Spleen (tissue), 7 donors: ENCODE measurements around the gene GAD1.

Source experiments
- POLR2A ChIP-seq, 3 donors: fragments of 450-650 bp; IDR thresholded peaks; one replicate each; pipeline ENCODE4 v1.5.1; 2017; ENCODE audit warnings: antibody characterized with exemption in 3 of 3, mild to moderate bottlenecking in 1 of 3
- POLR2AphosphoS5 ChIP-seq, 3 donors: sonication (generic); formaldehyde crosslinking; IDR thresholded peaks; one replicate each; pipeline ENCODE4 v1.5.1; 2017; ENCODE audit warnings: antibody characterized with exemption in 3 of 3
- TF ChIP-seq, protein P1 (sequence below), 11 experiments: fragments of 200-600 bp in 7 of 11; fragments of 450-650 bp in 4 of 11; sonication (generic) in 4 of 11; IDR thresholded peaks in 8 of 11; conservative IDR thresholded peaks in 3 of 11; 1 replicate in 7 of 11; 2 replicates in 4 of 11; pipeline versions ENCODE4 v1.4.0 to v1.8.0; 2016 to 2021; ENCODE audit warnings: antibody characterized with exemption in 11 of 11, inconsistent platforms in 4 of 11, mild to moderate bottlenecking in 1 of 11
- donor health status: DM: no; HTN: no; CAD: no; lungs with moderate emphysema.
- donor health status: DM: no; HTN: no; CAD: no.
- donor health status: DM: no; HTN: no; CAD: no.

DNA sequence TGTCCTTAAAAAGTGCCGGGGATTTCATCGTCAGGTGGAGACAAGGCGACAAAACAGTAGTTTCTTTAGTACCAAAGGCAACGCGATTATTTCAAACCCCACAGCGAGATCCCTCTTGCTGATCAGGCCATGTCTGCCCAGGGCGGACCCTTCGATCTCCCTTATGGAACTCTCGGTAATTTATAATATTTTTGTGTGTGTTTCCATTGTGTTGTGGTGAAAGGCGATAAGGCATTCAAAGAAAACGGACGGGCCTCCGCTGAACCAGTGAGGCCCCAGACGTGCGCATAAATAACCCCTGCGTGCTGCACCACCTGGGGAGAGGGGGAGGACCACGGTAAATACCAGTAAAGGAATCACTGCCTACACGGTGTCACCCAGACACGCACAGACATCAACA lies 1.4 kb upstream of the GAD1 start:
- TF ChIP-seq POLR2AphosphoS5 (IDR thresholded peaks at IDR 0.05) (no peak), POLR2A (IDR thresholded peaks at IDR 0.05) (no peak)
- TF ChIP-seq, protein P1, sequence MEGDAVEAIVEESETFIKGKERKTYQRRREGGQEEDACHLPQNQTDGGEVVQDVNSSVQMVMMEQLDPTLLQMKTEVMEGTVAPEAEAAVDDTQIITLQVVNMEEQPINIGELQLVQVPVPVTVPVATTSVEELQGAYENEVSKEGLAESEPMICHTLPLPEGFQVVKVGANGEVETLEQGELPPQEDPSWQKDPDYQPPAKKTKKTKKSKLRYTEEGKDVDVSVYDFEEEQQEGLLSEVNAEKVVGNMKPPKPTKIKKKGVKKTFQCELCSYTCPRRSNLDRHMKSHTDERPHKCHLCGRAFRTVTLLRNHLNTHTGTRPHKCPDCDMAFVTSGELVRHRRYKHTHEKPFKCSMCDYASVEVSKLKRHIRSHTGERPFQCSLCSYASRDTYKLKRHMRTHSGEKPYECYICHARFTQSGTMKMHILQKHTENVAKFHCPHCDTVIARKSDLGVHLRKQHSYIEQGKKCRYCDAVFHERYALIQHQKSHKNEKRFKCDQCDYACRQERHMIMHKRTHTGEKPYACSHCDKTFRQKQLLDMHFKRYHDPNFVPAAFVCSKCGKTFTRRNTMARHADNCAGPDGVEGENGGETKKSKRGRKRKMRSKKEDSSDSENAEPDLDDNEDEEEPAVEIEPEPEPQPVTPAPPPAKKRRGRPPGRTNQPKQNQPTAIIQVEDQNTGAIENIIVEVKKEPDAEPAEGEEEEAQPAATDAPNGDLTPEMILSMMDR (IDR thresholded peaks at IDR 0.05 in 8 of 11, conservative IDR thresholded peaks at IDR 0.05 in 3 of 11): no peak
